Measurements from ENCODE around the gene TXN. TPM values are rescaled to one million over a fixed set of nuclear protein-coding genes. Genes with fewer than 3 reads are reported as not detected.
"Not testable (repeated sequence)": the region's sequence is repeated elsewhere in the genome, so short reads cannot be mapped to it uniquely, and the experiment has no call there.

The TXN gene
- total RNA-seq, 1 experiment from 2014 or later = 1,260 TPM

GRCh38 chr9:110199643-110200042 lies 56.7 kb downstream of the TXN start:
- BruUV-seq (replicated peaks) = no TSS peak
- no peak for DNase-seq
- no peaks in the 10 kb centered on the region for H3K4me1 ChIP-seq (replicated peaks; ENCODE audit: insufficient read depth)
- H3K27me3 ChIP-seq (ENCODE audit: insufficient read depth, low read depth) = no peaks in the 10 kb centered on the region
- POLR2A ChIA-PET (ENCODE audit: unreplicated experiment) = no interaction called here
- no peaks in the 10 kb centered on the region for H3K79me2 ChIP-seq (ENCODE audit: low read depth)
- CTCF ChIA-PET = interaction anchor here (0.7 kb wide), 1 partner anchor 1268 kb away, joined by 7 read pairs; no protein-coding TSS in a partner anchor
- TF ChIP-seq, protein P1, sequence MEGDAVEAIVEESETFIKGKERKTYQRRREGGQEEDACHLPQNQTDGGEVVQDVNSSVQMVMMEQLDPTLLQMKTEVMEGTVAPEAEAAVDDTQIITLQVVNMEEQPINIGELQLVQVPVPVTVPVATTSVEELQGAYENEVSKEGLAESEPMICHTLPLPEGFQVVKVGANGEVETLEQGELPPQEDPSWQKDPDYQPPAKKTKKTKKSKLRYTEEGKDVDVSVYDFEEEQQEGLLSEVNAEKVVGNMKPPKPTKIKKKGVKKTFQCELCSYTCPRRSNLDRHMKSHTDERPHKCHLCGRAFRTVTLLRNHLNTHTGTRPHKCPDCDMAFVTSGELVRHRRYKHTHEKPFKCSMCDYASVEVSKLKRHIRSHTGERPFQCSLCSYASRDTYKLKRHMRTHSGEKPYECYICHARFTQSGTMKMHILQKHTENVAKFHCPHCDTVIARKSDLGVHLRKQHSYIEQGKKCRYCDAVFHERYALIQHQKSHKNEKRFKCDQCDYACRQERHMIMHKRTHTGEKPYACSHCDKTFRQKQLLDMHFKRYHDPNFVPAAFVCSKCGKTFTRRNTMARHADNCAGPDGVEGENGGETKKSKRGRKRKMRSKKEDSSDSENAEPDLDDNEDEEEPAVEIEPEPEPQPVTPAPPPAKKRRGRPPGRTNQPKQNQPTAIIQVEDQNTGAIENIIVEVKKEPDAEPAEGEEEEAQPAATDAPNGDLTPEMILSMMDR (conservative IDR thresholded peaks at IDR 0.05) = no peak
- no peak for TF ChIP-seq EZH2 (IDR thresholded peaks at IDR 0.05; ENCODE audit: low read depth)
- H3K9me2 ChIP-seq (ENCODE audit: insufficient read depth) = no peaks in the 10 kb centered on the region
- H3F3A ChIP-seq (ENCODE audit: insufficient read depth, low read depth) = peaks cover 5% of the 10 kb centered on the region; the same call in 1 of the 2 replicates
- intact Hi-C loops (cut with micrococcal nuclease; ENCODE audit: unreplicated experiment) = loop anchor here (10.0 kb wide), 1 partner anchor 155 kb away; no protein-coding TSS in a partner anchor
- H4K20me1 ChIP-seq (ENCODE audit: insufficient read depth) = no peaks in the 10 kb centered on the region
- H3K27ac ChIP-seq = no peak overlapping the region
- H3K9me3 ChIP-seq (ENCODE audit: insufficient read depth, low read depth) = no peaks in the 10 kb centered on the region
- H2AFZ ChIP-seq = no peak overlapping the region
- H3K4me2 ChIP-seq = no peak overlapping the region
- no peak overlapping the region for H3K4me3 ChIP-seq
- H3K36me3 ChIP-seq (ENCODE audit: low read depth) = no peaks in the 10 kb centered on the region

- Histone ChIP-seq H3K9me2 (ENCODE audit: insufficient read depth) (no peaks in the 10 kb centered on the region), H2AFZ (no peak overlapping the region), H3K4me2 (no peak overlapping the region), H4K20me1 (ENCODE audit: insufficient read depth) (no peaks in the 10 kb centered on the region), H3K36me3 (ENCODE audit: low read depth) (no peaks in the 10 kb centered on the region), H3K4me1 (replicated peaks; ENCODE audit: insufficient read depth) (peaks cover 9% of the 10 kb centered on the region), H3K9me3 (ENCODE audit: insufficient read depth, low read depth) (no peaks in the 10 kb centered on the region), H3K27ac (no peak overlapping the region), H3F3A (ENCODE audit: insufficient read depth, low read depth) (peaks cover 17% of the 10 kb centered on the region; the same call in 1 of the 2 replicates), H3K79me2 (ENCODE audit: low read depth) (no peaks in the 10 kb centered on the region), H3K27me3 (ENCODE audit: insufficient read depth, low read depth) (no peaks in the 10 kb centered on the region), H3K4me3 (no peak overlapping the region)
- no peak for DNase-seq
- TF ChIP-seq, protein P1 (conservative IDR thresholded peaks at IDR 0.05) = no peak
- TF ChIP-seq EZH2 (IDR thresholded peaks at IDR 0.05; ENCODE audit: low read depth) = no peak
- ChIA-PET POLR2A (ENCODE audit: unreplicated experiment) (interaction anchor here (0.9 kb wide), 1 partner anchor 246 kb away, joined by 6 read pairs; no protein-coding TSS in a partner anchor), CTCF (interaction anchor here (1.4 kb wide), 1 partner anchor 14 kb away, joined by 3 read pairs; no protein-coding TSS in a partner anchor)
- intact Hi-C loops (cut with micrococcal nuclease; ENCODE audit: unreplicated experiment) = loop anchor here (10.0 kb wide), 1 partner anchor 156 kb away; no protein-coding TSS in a partner anchor
- no TSS peak for BruUV-seq (replicated peaks)
These were observed 58.0 kb downstream of the TXN start for GRCh38 chr9:110198357-110198756.

DNA sequence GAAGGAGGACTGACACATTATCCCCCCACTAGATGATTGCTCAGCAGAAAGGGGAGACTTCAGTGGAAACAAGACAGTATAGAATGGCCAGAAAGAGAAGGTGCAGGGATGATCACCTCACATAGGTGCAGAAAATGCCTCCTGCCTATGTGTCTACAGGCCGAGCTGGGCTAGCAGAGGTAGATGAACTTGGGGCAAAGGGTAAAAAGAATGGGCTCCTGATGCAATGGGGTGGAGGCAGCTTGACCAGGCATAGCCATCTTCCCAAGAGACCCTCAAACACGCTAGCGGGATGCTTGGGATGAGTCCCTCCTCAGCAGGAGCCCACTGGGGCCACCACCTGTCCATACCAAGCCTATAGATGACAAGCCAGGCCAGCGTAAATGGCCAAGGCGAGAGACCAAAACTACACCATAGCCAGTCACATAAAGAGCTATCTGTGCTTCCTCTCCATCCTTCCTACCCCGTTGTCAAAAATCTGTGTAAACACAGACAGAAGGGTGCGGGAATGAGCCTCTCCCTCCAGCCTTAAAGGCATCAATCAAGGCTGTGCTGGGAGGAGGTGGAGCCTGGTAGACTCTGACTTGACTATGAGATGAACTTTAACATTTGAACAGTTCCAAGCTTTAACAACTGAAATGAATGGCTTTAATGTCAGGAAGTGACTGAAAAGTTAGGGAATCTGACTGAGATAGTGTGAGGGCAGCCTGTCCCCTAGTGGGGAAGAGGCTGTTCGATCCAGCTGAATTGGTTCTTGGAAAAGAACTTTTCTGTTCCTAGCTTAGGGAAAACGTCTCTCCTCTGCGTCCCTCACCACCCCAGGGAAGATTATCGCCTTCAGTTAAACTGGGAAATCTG lies 58.7 kb downstream of the TXN start:
- intact Hi-C loops (cut with micrococcal nuclease; ENCODE audit: unreplicated experiment) = loop anchor here (10.0 kb wide), 1 partner anchor 157 kb away; no protein-coding TSS in a partner anchor
- Histone ChIP-seq H3K4me1 (replicated peaks; ENCODE audit: insufficient read depth) (peaks cover 17% of the 10 kb centered on the region), H3K4me2 (no peak overlapping the region), H3K9me3 (ENCODE audit: insufficient read depth, low read depth) (no peaks in the 10 kb centered on the region), H3K4me3 (no peak overlapping the region), H3K9me2 (ENCODE audit: insufficient read depth) (no peaks in the 10 kb centered on the region), H2AFZ (no peak overlapping the region), H3F3A (ENCODE audit: insufficient read depth, low read depth) (peaks cover 25% of the 10 kb centered on the region; the same call in 1 of the 2 replicates), H3K27me3 (ENCODE audit: insufficient read depth, low read depth) (no peaks in the 10 kb centered on the region), H3K79me2 (ENCODE audit: low read depth) (no peaks in the 10 kb centered on the region), H3K27ac (no peak overlapping the region), H3K36me3 (ENCODE audit: low read depth) (no peaks in the 10 kb centered on the region), H4K20me1 (ENCODE audit: insufficient read depth) (no peaks in the 10 kb centered on the region)
- POLR2A ChIA-PET (ENCODE audit: unreplicated experiment) = interaction anchor here (0.9 kb wide), 1 partner anchor 247 kb away, joined by 6 read pairs; no protein-coding TSS in a partner anchor
- TF ChIP-seq, protein P1 (conservative IDR thresholded peaks at IDR 0.05) = no peak
- no peak for TF ChIP-seq EZH2 (IDR thresholded peaks at IDR 0.05; ENCODE audit: low read depth)
- CTCF ChIA-PET = interaction anchor here (0.6 to 1.4 kb wide), 2 partner anchors 13 to 64 kb away, joined by 3 to 11 read pairs; no protein-coding TSS in a partner anchor
- no TSS peak for BruUV-seq (replicated peaks)
- no peak for DNase-seq

GRCh38 chr9:110196084-110196499 lies 60.2 kb downstream of the TXN start:
- H3K27me3 ChIP-seq (ENCODE audit: insufficient read depth, low read depth); H2AFZ ChIP-seq; H3K79me2 ChIP-seq (ENCODE audit: low read depth); H3K4me2 ChIP-seq; DNase-seq; POLR2A ChIA-PET (ENCODE audit: unreplicated experiment); H4K20me1 ChIP-seq (ENCODE audit: insufficient read depth); H3K27ac ChIP-seq; H3K9me3 ChIP-seq (ENCODE audit: insufficient read depth, low read depth); H3K9me2 ChIP-seq (ENCODE audit: insufficient read depth); BruUV-seq (replicated peaks); H3K36me3 ChIP-seq (ENCODE audit: low read depth); H3K4me3 ChIP-seq: not testable (repeated sequence)
- CTCF ChIA-PET = interaction anchor here (0.7 kb wide), 1 partner anchor 1510 kb away, joined by 14 read pairs; no protein-coding TSS in a partner anchor
- peaks cover 32% of the 10 kb centered on the region; the same call in 1 of the 2 replicates for H3F3A ChIP-seq (ENCODE audit: insufficient read depth, low read depth)
- peaks cover 29% of the 10 kb centered on the region for H3K4me1 ChIP-seq (replicated peaks; ENCODE audit: insufficient read depth)
- intact Hi-C loops (cut with micrococcal nuclease; ENCODE audit: unreplicated experiment) = loop anchor here (10.0 kb wide), 1 partner anchor 159 kb away; no protein-coding TSS in a partner anchor

Data from PC-9 (cell line).